Hematopoietic multipotent progenitor cell treated with erythropoietin and hydrocortisone succinate and interleukin-3 and kit ligand, for 15 days (in vitro differentiated cells): ENCODE results near the gene NOG.

Experiments
- DNase-seq: peaks from one replicate; pipeline ENCODE4 v3.0.0-alpha.2; 2015; ENCODE audit warnings: low spot score

The NOG gene

GRCh38 chr17:56638591-56639051 is 45.1 kb downstream of the NOG start:
- no peak for DNase-seq

- no peak for DNase-seq
Observed at GRCh38 chr17:56639517-56639916, 46.0 kb downstream of the NOG start.

- no peak for DNase-seq
Observed at GRCh38 chr17:56640116-56640515, 46.6 kb downstream of the NOG start.

- DNase-seq: no peak
Observed at GRCh38 chr17:56641373-56641772, 47.9 kb downstream of the NOG start.

- no peak for DNase-seq
Observed at GRCh38 chr17:56641894-56642293, 48.4 kb downstream of the NOG start.

- DNase-seq: no peak
Observed at GRCh38 chr17:56642424-56642823, 48.9 kb downstream of the NOG start.
